ENCODE results near the gene CLEC7A.

CLEC7A gene

GRCh38 chr12:10073261-10073660 is 56.7 kb downstream of the CLEC7A start:
- Histone ChIP-seq H3K9me3 (ENCODE audit: insufficient read depth, low read depth, low read length) (no peaks in the 10 kb centered on the region), H3F3A (ENCODE audit: low read depth) (no peaks in the 10 kb centered on the region), H3K4me1 (ENCODE audit: insufficient read depth, low read length, poor library complexity, severe bottlenecking) (peaks cover 9% of the 10 kb centered on the region), H3K9me2 (replicated peaks; ENCODE audit: low read depth, low read length) (no peaks in the 10 kb centered on the region), H2AFZ (ENCODE audit: low read length) (no peak overlapping the region), H3K9ac (ENCODE audit: low read depth, low read length, poor library complexity, severe bottlenecking) (no peak overlapping the region), H3K4me2 (ENCODE audit: low read depth, low read length, poor library complexity, severe bottlenecking) (no peak overlapping the region), H3K79me2 (ENCODE audit: insufficient read depth, low read length) (no peaks in the 10 kb centered on the region), H3K36me3 (ENCODE audit: insufficient read depth, low read length) (no peaks in the 10 kb centered on the region), H3K4me3 (ENCODE audit: low read length, poor library complexity, severe bottlenecking) (no peak overlapping the region), H3K27me3 (ENCODE audit: insufficient read depth, low read length, poor library complexity, severe bottlenecking) (no peaks in the 10 kb centered on the region), H4K20me1 (ENCODE audit: insufficient read depth, low read length, poor library complexity, severe bottlenecking) (no peaks in the 10 kb centered on the region)
- TF ChIP-seq EZH2phosphoT487 (IDR thresholded peaks at IDR 0.05; ENCODE audit: borderline replicate concordance): no peak

- no peaks in the 10 kb centered on the region for H4K20me1 ChIP-seq (ENCODE audit: insufficient read depth, low read length, poor library complexity, severe bottlenecking)
- H3K9me3 ChIP-seq (ENCODE audit: insufficient read depth, low read depth, low read length): no peaks in the 10 kb centered on the region
- H3K9me2 ChIP-seq (replicated peaks; ENCODE audit: low read depth, low read length): no peaks in the 10 kb centered on the region
- H3K4me1 ChIP-seq (ENCODE audit: insufficient read depth, low read length, poor library complexity, severe bottlenecking): peaks cover 13% of the 10 kb centered on the region
- H3F3A ChIP-seq (ENCODE audit: low read depth): no peaks in the 10 kb centered on the region
- no peaks in the 10 kb centered on the region for H3K27me3 ChIP-seq (ENCODE audit: insufficient read depth, low read length, poor library complexity, severe bottlenecking)
- no peak overlapping the region for H3K9ac ChIP-seq (ENCODE audit: low read depth, low read length, poor library complexity, severe bottlenecking)
- H3K79me2 ChIP-seq (ENCODE audit: insufficient read depth, low read length): no peaks in the 10 kb centered on the region
- H3K4me2 ChIP-seq (ENCODE audit: low read depth, low read length, poor library complexity, severe bottlenecking): no peak overlapping the region
- no peak for TF ChIP-seq EZH2phosphoT487 (IDR thresholded peaks at IDR 0.05; ENCODE audit: borderline replicate concordance)
- TF ChIP-seq, protein P1, sequence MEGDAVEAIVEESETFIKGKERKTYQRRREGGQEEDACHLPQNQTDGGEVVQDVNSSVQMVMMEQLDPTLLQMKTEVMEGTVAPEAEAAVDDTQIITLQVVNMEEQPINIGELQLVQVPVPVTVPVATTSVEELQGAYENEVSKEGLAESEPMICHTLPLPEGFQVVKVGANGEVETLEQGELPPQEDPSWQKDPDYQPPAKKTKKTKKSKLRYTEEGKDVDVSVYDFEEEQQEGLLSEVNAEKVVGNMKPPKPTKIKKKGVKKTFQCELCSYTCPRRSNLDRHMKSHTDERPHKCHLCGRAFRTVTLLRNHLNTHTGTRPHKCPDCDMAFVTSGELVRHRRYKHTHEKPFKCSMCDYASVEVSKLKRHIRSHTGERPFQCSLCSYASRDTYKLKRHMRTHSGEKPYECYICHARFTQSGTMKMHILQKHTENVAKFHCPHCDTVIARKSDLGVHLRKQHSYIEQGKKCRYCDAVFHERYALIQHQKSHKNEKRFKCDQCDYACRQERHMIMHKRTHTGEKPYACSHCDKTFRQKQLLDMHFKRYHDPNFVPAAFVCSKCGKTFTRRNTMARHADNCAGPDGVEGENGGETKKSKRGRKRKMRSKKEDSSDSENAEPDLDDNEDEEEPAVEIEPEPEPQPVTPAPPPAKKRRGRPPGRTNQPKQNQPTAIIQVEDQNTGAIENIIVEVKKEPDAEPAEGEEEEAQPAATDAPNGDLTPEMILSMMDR (conservative IDR thresholded peaks at IDR 0.05; ENCODE audit: low read length): no peak
- no peak overlapping the region for H2AFZ ChIP-seq (ENCODE audit: low read length)
- H3K36me3 ChIP-seq (ENCODE audit: insufficient read depth, low read length): no peaks in the 10 kb centered on the region
- no peak overlapping the region for H3K4me3 ChIP-seq (ENCODE audit: low read length, poor library complexity, severe bottlenecking)
Measured at GRCh38 chr12:10072131-10072530, 57.9 kb downstream of the CLEC7A start.

DNA sequence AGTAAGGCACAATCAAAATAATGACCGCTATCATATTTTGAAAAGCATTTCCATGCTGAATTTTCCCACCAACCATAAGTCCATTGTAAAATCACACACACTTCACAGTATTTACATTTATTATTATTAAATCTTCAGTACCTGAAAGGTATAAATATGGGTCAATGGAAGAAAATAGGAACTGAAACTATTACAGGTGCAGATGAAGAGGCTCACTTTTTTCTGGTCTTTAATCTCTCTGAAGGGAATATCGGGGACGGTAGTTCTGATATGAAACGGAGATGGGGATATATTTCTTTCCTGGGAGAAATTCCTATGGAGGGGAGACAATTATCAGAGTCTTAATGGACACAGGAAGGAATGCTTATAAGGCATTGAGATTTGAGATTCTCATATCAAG is 59.6 kb downstream of the CLEC7A start:
- Histone ChIP-seq H3K36me3 (ENCODE audit: insufficient read depth, low read length) (no peaks in the 10 kb centered on the region), H3K79me2 (ENCODE audit: insufficient read depth, low read length) (no peaks in the 10 kb centered on the region), H3K4me3 (ENCODE audit: low read length, poor library complexity, severe bottlenecking) (no peak overlapping the region), H3K9ac (ENCODE audit: low read depth, low read length, poor library complexity, severe bottlenecking) (no peak overlapping the region), H3K9me3 (ENCODE audit: insufficient read depth, low read depth, low read length) (no peaks in the 10 kb centered on the region), H3K4me2 (ENCODE audit: low read depth, low read length, poor library complexity, severe bottlenecking) (no peak overlapping the region), H4K20me1 (ENCODE audit: insufficient read depth, low read length, poor library complexity, severe bottlenecking) (no peaks in the 10 kb centered on the region), H3F3A (ENCODE audit: low read depth) (no peaks in the 10 kb centered on the region), H3K9me2 (replicated peaks; ENCODE audit: low read depth, low read length) (no peaks in the 10 kb centered on the region), H3K27me3 (ENCODE audit: insufficient read depth, low read length, poor library complexity, severe bottlenecking) (no peaks in the 10 kb centered on the region), H2AFZ (ENCODE audit: low read length) (no peak overlapping the region), H3K4me1 (ENCODE audit: insufficient read depth, low read length, poor library complexity, severe bottlenecking) (peaks cover 16% of the 10 kb centered on the region)
- no peak for TF ChIP-seq EZH2phosphoT487 (IDR thresholded peaks at IDR 0.05; ENCODE audit: borderline replicate concordance)
- TF ChIP-seq, protein P1 (conservative IDR thresholded peaks at IDR 0.05; ENCODE audit: low read length): no peak

DNA sequence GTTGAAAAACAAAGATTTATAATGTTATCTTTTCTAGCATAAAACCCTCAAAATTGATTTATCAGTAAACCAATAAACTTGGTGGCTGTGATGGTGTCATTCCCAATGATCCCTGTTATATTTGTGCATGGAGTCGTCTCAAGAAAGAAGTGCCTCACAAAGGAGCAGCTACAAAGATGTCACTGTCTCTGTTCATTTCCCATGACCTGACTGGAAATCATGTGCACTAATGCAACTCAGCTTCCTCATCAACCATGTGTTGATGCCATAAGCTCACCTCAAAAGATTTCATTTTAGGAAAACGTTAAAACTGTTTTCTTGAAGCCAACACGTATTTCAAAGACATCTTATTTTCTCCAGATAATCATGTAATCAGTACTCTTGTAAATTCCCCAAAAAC is 60.0 kb downstream of the CLEC7A start:
- H3F3A ChIP-seq (ENCODE audit: low read depth): no peaks in the 10 kb centered on the region
- no peak overlapping the region for H2AFZ ChIP-seq (ENCODE audit: low read length)
- no peak overlapping the region for H3K9ac ChIP-seq (ENCODE audit: low read depth, low read length, poor library complexity, severe bottlenecking)
- no peak for TF ChIP-seq EZH2phosphoT487 (IDR thresholded peaks at IDR 0.05; ENCODE audit: borderline replicate concordance)
- TF ChIP-seq, protein P1 (conservative IDR thresholded peaks at IDR 0.05; ENCODE audit: low read length): no peak
- no peaks in the 10 kb centered on the region for H3K79me2 ChIP-seq (ENCODE audit: insufficient read depth, low read length)
- no peak overlapping the region for H3K4me2 ChIP-seq (ENCODE audit: low read depth, low read length, poor library complexity, severe bottlenecking)
- H3K27me3 ChIP-seq (ENCODE audit: insufficient read depth, low read length, poor library complexity, severe bottlenecking): no peaks in the 10 kb centered on the region
- no peaks in the 10 kb centered on the region for H3K9me3 ChIP-seq (ENCODE audit: insufficient read depth, low read depth, low read length)
- no peaks in the 10 kb centered on the region for H3K36me3 ChIP-seq (ENCODE audit: insufficient read depth, low read length)
- peaks cover 20% of the 10 kb centered on the region for H3K4me1 ChIP-seq (ENCODE audit: insufficient read depth, low read length, poor library complexity, severe bottlenecking)
- H3K9me2 ChIP-seq (replicated peaks; ENCODE audit: low read depth, low read length): no peaks in the 10 kb centered on the region
- no peak overlapping the region for H3K4me3 ChIP-seq (ENCODE audit: low read length, poor library complexity, severe bottlenecking)
- H4K20me1 ChIP-seq (ENCODE audit: insufficient read depth, low read length, poor library complexity, severe bottlenecking): no peaks in the 10 kb centered on the region
